WTC11 (cell line): ENCODE measurements around the gene PPP1R15B. TPM values are rescaled to one million over a fixed set of nuclear protein-coding genes. Genes with fewer than 3 reads are reported as not detected.

Experiments
- ATAC-seq: fragments of 200-7000 bp; cut with Tn5 transposase; 2 replicates; pipeline ENCODE4 v1.10.0; 2021; ENCODE audit warnings: mild to moderate bottlenecking, moderate library complexity
- CTCF ChIA-PET: fragments of 300-600 bp; sonication (Branson Sonifier 250); formaldehyde crosslinking; loops from one replicate; lab custom pipeline; 2021; ENCODE audit warnings: antibody characterized with exemption; lab: Charles Lee
- POLR2A ChIA-PET: fragments of 350-600 bp; sonication (Branson Sonifier 250); formaldehyde crosslinking; loops from one replicate; lab custom pipeline; 2021; ENCODE audit warnings: antibody characterized with exemption; lab: Charles Lee
- DNase-seq: peaks from one replicate; pipeline ENCODE4 v3.0.0; 2021; ENCODE audit warnings: low spot score
- H3K27ac Mint-ChIP-seq: 2 replicates; pipeline ENCODE4 v1.8.0; 2021; ENCODE audit warnings: mixed read lengths
- H3K27me3 Mint-ChIP-seq: 2 replicates; pipeline ENCODE4 v1.8.0; 2021; ENCODE audit warnings: low read depth, mild to moderate bottlenecking, moderate library complexity, mixed read lengths
- H3K36me3 Mint-ChIP-seq: 2 replicates; pipeline ENCODE4 v1.8.0; 2021; ENCODE audit warnings: mixed read lengths
- H3K4me1 Mint-ChIP-seq: 2 replicates; pipeline ENCODE4 v1.8.0; 2022; ENCODE audit warnings: mixed read lengths
- H3K4me3 Mint-ChIP-seq: 2 replicates; pipeline ENCODE4 v1.8.0; 2021; ENCODE audit warnings: mild to moderate bottlenecking, moderate library complexity, mixed read lengths
- H3K9me3 Mint-ChIP-seq: 2 replicates; pipeline ENCODE4 v1.8.0; 2021; ENCODE audit warnings: mixed read lengths
- AFF4 ChIP-seq: sonication (generic); formaldehyde crosslinking; IDR thresholded peaks from 2 replicates; pipeline ENCODE4 v1.8.1; 2023; ENCODE audit warnings: mild to moderate bottlenecking, missing genetic modification reagents, borderline replicate concordance
- ATF1 ChIP-seq: sonication (generic); formaldehyde crosslinking; IDR thresholded peaks from 2 replicates; pipeline ENCODE4 v1.8.1; 2023; ENCODE audit warnings: mild to moderate bottlenecking, moderate library complexity, missing genetic modification reagents
- E2F4 ChIP-seq: sonication (generic); formaldehyde crosslinking; IDR thresholded peaks from 2 replicates; pipeline ENCODE4 v1.8.1; 2022; ENCODE audit warnings: low read depth, mild to moderate bottlenecking, moderate library complexity, missing genetic modification reagents, borderline replicate concordance
- ELF4 ChIP-seq: sonication (generic); formaldehyde crosslinking; IDR thresholded peaks from 2 replicates; pipeline ENCODE4 v1.8.1; 2022; ENCODE audit warnings: low read depth, mild to moderate bottlenecking, moderate library complexity, missing genetic modification reagents
- FOXK1 ChIP-seq: sonication (generic); formaldehyde crosslinking; IDR thresholded peaks from 2 replicates; pipeline ENCODE4 v1.8.0; 2022; ENCODE audit warnings: mild to moderate bottlenecking, moderate library complexity, missing genetic modification reagents
- GTF2I ChIP-seq: fragments of 250-450 bp; sonication (Bioruptor Pico); conservative IDR thresholded peaks from 2 replicates; pipeline ENCODE4 v1.4.0; 2021; ENCODE audit warnings: mild to moderate bottlenecking
- IRF1 ChIP-seq: sonication (generic); formaldehyde crosslinking; IDR thresholded peaks from 2 replicates; pipeline ENCODE4 v1.8.0; 2023; ENCODE audit warnings: missing genetic modification reagents
- NFE2L1 ChIP-seq: sonication (generic); formaldehyde crosslinking; IDR thresholded peaks from 2 replicates; pipeline ENCODE4 v1.8.1; 2023; ENCODE audit warnings: missing genetic modification reagents
- NR1H2 ChIP-seq: sonication (generic); formaldehyde crosslinking; IDR thresholded peaks from 2 replicates; pipeline ENCODE4 v1.9.0; 2021; ENCODE audit warnings: mild to moderate bottlenecking, moderate library complexity, missing genetic modification reagents
- SMAD4 ChIP-seq: sonication (generic); formaldehyde crosslinking; IDR thresholded peaks from 2 replicates; pipeline ENCODE4 v1.8.0; 2022; ENCODE audit warnings: mild to moderate bottlenecking, missing genetic modification reagents
- SOX15 ChIP-seq: fragments of 250-450 bp; sonication (Bioruptor Pico); IDR thresholded peaks from 2 replicates; pipeline ENCODE4 v1.9.0; 2021; ENCODE audit warnings: mild to moderate bottlenecking
- TCF7 ChIP-seq: sonication (generic); formaldehyde crosslinking; IDR thresholded peaks from 2 replicates; pipeline ENCODE4 v1.8.0; 2022; ENCODE audit warnings: mild to moderate bottlenecking, low read depth, missing genetic modification reagents, moderate library complexity
- TEAD1 ChIP-seq: sonication (generic); formaldehyde crosslinking; IDR thresholded peaks from 2 replicates; pipeline ENCODE4 v1.8.0; 2022; ENCODE audit warnings: mild to moderate bottlenecking, missing genetic modification reagents
- TP53 ChIP-seq: sonication (generic); formaldehyde crosslinking; IDR thresholded peaks from 2 replicates; pipeline ENCODE4 v1.8.1; 2023; ENCODE audit warnings: mild to moderate bottlenecking, missing genetic modification reagents
- ZNF263 ChIP-seq: sonication (generic); formaldehyde crosslinking; IDR thresholded peaks from 2 replicates; pipeline ENCODE4 v1.8.1; 2022; ENCODE audit warnings: low read depth, mild to moderate bottlenecking, moderate library complexity, missing genetic modification reagents
- ZNF281 ChIP-seq: sonication (generic); formaldehyde crosslinking; IDR thresholded peaks from 2 replicates; pipeline ENCODE4 v1.8.0; 2023; ENCODE audit warnings: mild to moderate bottlenecking, missing genetic modification reagents
- ZNF671 ChIP-seq: fragments of 250-450 bp; sonication (Bioruptor Pico); IDR thresholded peaks from 2 replicates; pipeline ENCODE4 v1.8.0; 2021; ENCODE audit warnings: mild to moderate bottlenecking
- total RNA-seq: library from RNA; stranded (reverse); gene quantifications from 3 replicates; pipeline ENCODE4 v1.2.3, GENCODE V29; 2021

PPP1R15B gene
- total RNA-seq, 1 experiment from 2014 or later = 47.7 TPM

GRCh38 chr1:204409836-204410687, 1.6 kb downstream of the PPP1R15B start (continued):
- no peak for TF ChIP-seq AFF4 (CRISPR knock-in tag)
- TF ChIP-seq, all 79 proteins: peak for 0

- TF ChIP-seq SOX15 (CRISPR knock-in tag) (no peak), ZNF671 (CRISPR knock-in tag) (no peak), SMAD4 (CRISPR knock-in tag) (no peak), ELF4 (CRISPR knock-in tag) (no peak), ZNF263 (CRISPR knock-in tag) (no peak), GTF2I (no peak), IRF1 (CRISPR knock-in tag) (no peak), E2F4 (CRISPR knock-in tag) (no peak), TEAD1 (CRISPR knock-in tag) (no peak), FOXK1 (CRISPR knock-in tag) (no peak), TP53 (CRISPR knock-in tag) (no peak)
- Mint-ChIP-seq H3K36me3 (peaks cover 48% of the 10 kb centered on the region), H3K4me1 (peaks cover 12% of the 10 kb centered on the region), H3K4me3 (peak overlapping the region; percentile 100), H3K27ac (no peak overlapping the region), H3K27me3 (no peaks in the 10 kb centered on the region), H3K9me3 (no peaks in the 10 kb centered on the region)
- POLR2A ChIA-PET = interaction anchor here (1.1 kb wide), 1 partner anchor 10 kb away, joined by 3 read pairs; no protein-coding TSS in a partner anchor
- ATAC-seq (no peak), DNase-seq (no peak)
- CTCF ChIA-PET = interaction anchor here (3.2 to 4.9 kb wide), 2 partner anchors 11 to 37 kb away, joined by 16 to 47 read pairs; no protein-coding TSS in a partner anchor
Observed at GRCh38 chr1:204409123-204409522, 2.5 kb downstream of the PPP1R15B start.

GRCh38 chr1:204408602-204409001, 3.0 kb downstream of the PPP1R15B start:
- TF ChIP-seq SMAD4 (CRISPR knock-in tag) (no peak), ZNF281 (CRISPR knock-in tag) (no peak), NFE2L1 (CRISPR knock-in tag) (no peak), TCF7 (CRISPR knock-in tag) (no peak), ATF1 (CRISPR knock-in tag) (no peak), NR1H2 (CRISPR knock-in tag) (no peak), IRF1 (CRISPR knock-in tag) (no peak)
- ChIA-PET POLR2A (no interaction called here), CTCF (interaction anchor here (2.0 to 4.9 kb wide), 3 partner anchors 10 to 38 kb away, joined by 10 to 47 read pairs (median 16); no protein-coding TSS in a partner anchor)
- Mint-ChIP-seq H3K27ac (no peak overlapping the region), H3K4me3 (peak overlapping the region; percentile 100), H3K4me1 (peaks cover 12% of the 10 kb centered on the region), H3K27me3 (no peaks in the 10 kb centered on the region), H3K9me3 (no peaks in the 10 kb centered on the region), H3K36me3 (peaks cover 53% of the 10 kb centered on the region)
- ATAC-seq = no peak
- DNase-seq = no peak
